ENCODE data around the gene NOC4L.

Gene NOC4L

GRCh38 chr12:132201391-132202120 lies 57.3 kb downstream of the NOC4L start:
- no peak for DNase-seq

All from hippocampal formation (tissue), 2 donors.